PC-9 (cell line): Measurements from ENCODE around the gene SORCS2.

ENCODE experiments used
- CTCF ChIP-seq: fragments of 200-600 bp; sonication (generic); conservative IDR thresholded peaks from 2 replicates; pipeline ENCODE4 v1.6.1; 2017; ENCODE audit warnings: mixed run types, antibody characterized with exemption, mild to moderate bottlenecking, moderate library complexity
- EZH2 ChIP-seq: fragments of 200-600 bp; sonication (generic); IDR thresholded peaks from 2 replicates; pipeline ENCODE4 v1.8.0; 2017; ENCODE audit warnings: antibody characterized with exemption, low read depth

GRCh38 chr4:7684294-7684693 lies 492.0 kb downstream of the SORCS2 start:
- TF ChIP-seq CTCF (no peak), EZH2 (no peak)
